ENCODE measurements around the gene GMPS. TPM values are rescaled to one million over a fixed set of nuclear protein-coding genes. Genes with fewer than 3 reads are reported as not detected.

GMPS gene
- total and polyA plus RNA-seq, 9 of the 15 experiments (the other 6 are each of a cell fraction or from before 2014, with no cell fraction given) = 73.7 to 282 (median 156) TPM

DNA sequence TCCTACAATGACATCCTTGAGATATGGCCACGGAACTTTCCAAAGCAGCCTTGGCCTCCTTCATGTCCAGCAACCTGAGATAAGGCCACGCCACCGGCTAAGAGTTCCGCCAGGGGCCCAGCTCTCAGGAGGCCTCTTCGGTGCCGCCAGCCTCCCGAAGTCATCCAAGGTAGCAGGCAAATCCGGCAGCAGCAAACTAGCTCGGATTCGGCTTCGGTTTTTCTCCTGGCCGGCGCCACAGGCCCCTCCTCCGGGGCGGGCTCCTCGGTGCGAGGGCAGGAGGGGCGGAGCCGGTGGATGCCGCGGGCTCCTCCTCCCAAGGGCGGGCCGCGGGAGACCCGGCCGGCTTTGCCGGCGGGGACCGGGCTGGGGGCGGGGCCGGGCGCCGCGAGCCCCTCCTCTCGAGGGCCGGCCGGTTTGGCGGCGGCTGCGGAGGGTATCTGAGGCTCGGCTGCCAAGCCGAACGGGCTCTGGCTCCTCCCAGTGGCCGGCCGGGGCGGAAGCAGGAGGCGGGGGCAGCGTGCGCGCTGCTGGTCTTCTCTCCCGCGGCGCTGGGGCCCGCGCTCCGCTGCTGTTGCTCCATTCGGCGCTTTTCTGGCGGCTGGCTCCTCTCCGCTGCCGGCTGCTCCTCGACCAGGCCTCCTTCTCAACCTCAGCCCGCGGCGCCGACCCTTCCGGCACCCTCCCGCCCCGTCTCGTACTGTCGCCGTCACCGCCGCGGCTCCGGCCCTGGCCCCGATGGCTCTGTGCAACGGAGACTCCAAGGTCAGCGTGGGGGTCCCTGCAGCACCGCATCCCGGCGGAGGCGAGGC, at the start of gene GMPS (continued):
- TF ChIP-seq ZNF140 (CRISPR knock-in tag; IDR thresholded peaks at IDR 0.05) (no peak), ETV1 (tag; conservative IDR thresholded peaks at IDR 0.05; ENCODE audit: low read depth) (peak; percentile 49), CREM (IDR thresholded peaks at IDR 0.05; ENCODE audit: low read depth) (peak; percentile 43; the same call in 1 of the 2 replicates), ZNF263 (CRISPR knock-in tag; IDR thresholded peaks at IDR 0.05; ENCODE audit: borderline replicate concordance) (peak; percentile 66; the same call in 1 of the 2 replicates), DNMT1 (IDR thresholded peaks at IDR 0.05) (no peak), SAFB (IDR thresholded peaks at IDR 0.05; ENCODE audit: borderline replicate concordance, low read depth, low read length) (no peak), EZH2 (IDR thresholded peaks at IDR 0.05; ENCODE audit: borderline replicate concordance, low read depth, low read length) (no peak), ZKSCAN3 (CRISPR knock-in tag; IDR thresholded peaks at IDR 0.05) (no peak), KLF16 (IDR thresholded peaks at IDR 0.05) (0 out of 2 replicates have a peak, but pooled peaks have one; percentile 18), BRD4 (IDR thresholded peaks at IDR 0.05) (no peak), NBN (IDR thresholded peaks at IDR 0.05; ENCODE audit: low read depth) (no peak; the same call in 1 of the 2 replicates), TEAD1 (CRISPR knock-in tag; IDR thresholded peaks at IDR 0.05) (0 out of 4 replicates have a peak, but pooled peaks of 1 of the 2 experiments have one; percentile 53), ZNF165 (CRISPR knock-in tag; IDR thresholded peaks at IDR 0.05; ENCODE audit: borderline replicate concordance) (no peak), CBX2 (IDR thresholded peaks at IDR 0.05; ENCODE audit: insufficient read depth, low read length, poor library complexity, severe bottlenecking) (no peak), RHOXF2B (CRISPR knock-in tag; conservative IDR thresholded peaks at IDR 0.05) (no peak), DIDO1 (tag; IDR thresholded peaks at IDR 0.05; ENCODE audit: low read depth) (no peak), ZNF324 (CRISPR knock-in tag; IDR thresholded peaks at IDR 0.05) (no peak)
- TF ChIP-seq, protein P1, sequence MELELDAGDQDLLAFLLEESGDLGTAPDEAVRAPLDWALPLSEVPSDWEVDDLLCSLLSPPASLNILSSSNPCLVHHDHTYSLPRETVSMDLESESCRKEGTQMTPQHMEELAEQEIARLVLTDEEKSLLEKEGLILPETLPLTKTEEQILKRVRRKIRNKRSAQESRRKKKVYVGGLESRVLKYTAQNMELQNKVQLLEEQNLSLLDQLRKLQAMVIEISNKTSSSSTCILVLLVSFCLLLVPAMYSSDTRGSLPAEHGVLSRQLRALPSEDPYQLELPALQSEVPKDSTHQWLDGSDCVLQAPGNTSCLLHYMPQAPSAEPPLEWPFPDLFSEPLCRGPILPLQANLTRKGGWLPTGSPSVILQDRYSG (tag; conservative IDR thresholded peaks at IDR 0.05; ENCODE audit: low read depth) = no peak
- TF ChIP-seq, protein P2, sequence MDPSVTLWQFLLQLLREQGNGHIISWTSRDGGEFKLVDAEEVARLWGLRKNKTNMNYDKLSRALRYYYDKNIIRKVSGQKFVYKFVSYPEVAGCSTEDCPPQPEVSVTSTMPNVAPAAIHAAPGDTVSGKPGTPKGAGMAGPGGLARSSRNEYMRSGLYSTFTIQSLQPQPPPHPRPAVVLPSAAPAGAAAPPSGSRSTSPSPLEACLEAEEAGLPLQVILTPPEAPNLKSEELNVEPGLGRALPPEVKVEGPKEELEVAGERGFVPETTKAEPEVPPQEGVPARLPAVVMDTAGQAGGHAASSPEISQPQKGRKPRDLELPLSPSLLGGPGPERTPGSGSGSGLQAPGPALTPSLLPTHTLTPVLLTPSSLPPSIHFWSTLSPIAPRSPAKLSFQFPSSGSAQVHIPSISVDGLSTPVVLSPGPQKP (CRISPR knock-in tag; IDR thresholded peaks at IDR 0.05) = no peak
- TF ChIP-seq, protein P3, sequence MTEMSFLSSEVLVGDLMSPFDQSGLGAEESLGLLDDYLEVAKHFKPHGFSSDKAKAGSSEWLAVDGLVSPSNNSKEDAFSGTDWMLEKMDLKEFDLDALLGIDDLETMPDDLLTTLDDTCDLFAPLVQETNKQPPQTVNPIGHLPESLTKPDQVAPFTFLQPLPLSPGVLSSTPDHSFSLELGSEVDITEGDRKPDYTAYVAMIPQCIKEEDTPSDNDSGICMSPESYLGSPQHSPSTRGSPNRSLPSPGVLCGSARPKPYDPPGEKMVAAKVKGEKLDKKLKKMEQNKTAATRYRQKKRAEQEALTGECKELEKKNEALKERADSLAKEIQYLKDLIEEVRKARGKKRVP (CRISPR knock-in tag; IDR thresholded peaks at IDR 0.05) = no peak
- TF ChIP-seq, protein P4, sequence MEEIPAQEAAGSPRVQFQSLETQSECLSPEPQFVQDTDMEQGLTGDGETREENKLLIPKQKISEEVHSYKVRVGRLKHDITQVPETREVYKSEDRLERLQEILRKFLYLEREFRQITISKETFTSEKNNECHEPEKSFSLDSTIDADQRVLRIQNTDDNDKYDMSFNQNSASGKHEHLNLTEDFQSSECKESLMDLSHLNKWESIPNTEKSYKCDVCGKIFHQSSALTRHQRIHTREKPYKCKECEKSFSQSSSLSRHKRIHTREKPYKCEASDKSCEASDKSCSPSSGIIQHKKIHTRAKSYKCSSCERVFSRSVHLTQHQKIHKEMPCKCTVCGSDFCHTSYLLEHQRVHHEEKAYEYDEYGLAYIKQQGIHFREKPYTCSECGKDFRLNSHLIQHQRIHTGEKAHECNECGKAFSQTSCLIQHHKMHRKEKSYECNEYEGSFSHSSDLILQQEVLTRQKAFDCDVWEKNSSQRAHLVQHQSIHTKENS (CRISPR knock-in tag; IDR thresholded peaks at IDR 0.05) = no peak
- TF ChIP-seq, protein P5, sequence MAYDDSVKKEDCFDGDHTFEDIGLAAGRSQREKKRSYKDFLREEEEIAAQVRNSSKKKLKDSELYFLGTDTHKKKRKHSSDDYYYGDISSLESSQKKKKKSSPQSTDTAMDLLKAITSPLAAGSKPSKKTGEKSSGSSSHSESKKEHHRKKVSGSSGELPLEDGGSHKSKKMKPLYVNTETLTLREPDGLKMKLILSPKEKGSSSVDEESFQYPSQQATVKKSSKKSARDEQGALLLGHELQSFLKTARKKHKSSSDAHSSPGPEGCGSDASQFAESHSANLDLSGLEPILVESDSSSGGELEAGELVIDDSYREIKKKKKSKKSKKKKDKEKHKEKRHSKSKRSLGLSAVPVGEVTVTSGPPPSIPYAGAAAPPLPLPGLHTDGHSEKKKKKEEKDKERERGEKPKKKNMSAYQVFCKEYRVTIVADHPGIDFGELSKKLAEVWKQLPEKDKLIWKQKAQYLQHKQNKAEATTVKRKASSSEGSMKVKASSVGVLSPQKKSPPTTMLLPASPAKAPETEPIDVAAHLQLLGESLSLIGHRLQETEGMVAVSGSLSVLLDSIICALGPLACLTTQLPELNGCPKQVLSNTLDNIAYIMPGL (CRISPR knock-in tag; IDR thresholded peaks at IDR 0.05) = peak; percentile 74; the same call in 1 of the 2 replicates

All from K562 (cell line).